ENCODE results near the gene FN3KRP. TPM values are rescaled to one million over a fixed set of nuclear protein-coding genes. Genes with fewer than 3 reads are reported as not detected.
"Not testable (repeated sequence)": the region's sequence is repeated elsewhere in the genome, so short reads cannot be mapped to it uniquely, and the experiment has no call there.

FN3KRP gene
- total and polyA plus RNA-seq, 4 donors = 17.3 to 27.6 (median 23.6) TPM

GRCh38 chr17:82772026-82772425, 55.5 kb downstream of the FN3KRP start:
- Histone ChIP-seq H3K9ac (ENCODE audit: insufficient read depth in 1 of 2, low read length in 2 of 2) (no peak overlapping the region), H3K4me3 (no peak overlapping the region), H3K27ac (ENCODE audit: low read depth in 1 of 2, low read length in 1 of 2) (no peak overlapping the region), H3K36me3 (ENCODE audit: control insufficient read depth in 4 of 4, insufficient read depth in 4 of 4, low read length in 4 of 4) (peaks cover 9 to 19% (median 17%) of the 10 kb centered on the region in 4 donors), H3K9me3 (ENCODE audit: control insufficient read depth in 4 of 4, insufficient read depth in 3 of 4, low read length in 3 of 4) (no peaks in the 10 kb centered on the region), H3K4me1 (ENCODE audit: control insufficient read depth in 5 of 5, insufficient read depth in 5 of 5, low read length in 5 of 5) (peaks cover 0 to 4% (median 0%) of the 10 kb centered on the region in 5 donors), H3K27me3 (ENCODE audit: control insufficient read depth in 3 of 3, insufficient read depth in 3 of 3, low read length in 2 of 3) (no peaks in the 10 kb centered on the region)
- ATAC-seq (ENCODE audit: insufficient read depth, low FRiP score) (no peak), DNase-seq (no peak)
- TF ChIP-seq, protein P1, sequence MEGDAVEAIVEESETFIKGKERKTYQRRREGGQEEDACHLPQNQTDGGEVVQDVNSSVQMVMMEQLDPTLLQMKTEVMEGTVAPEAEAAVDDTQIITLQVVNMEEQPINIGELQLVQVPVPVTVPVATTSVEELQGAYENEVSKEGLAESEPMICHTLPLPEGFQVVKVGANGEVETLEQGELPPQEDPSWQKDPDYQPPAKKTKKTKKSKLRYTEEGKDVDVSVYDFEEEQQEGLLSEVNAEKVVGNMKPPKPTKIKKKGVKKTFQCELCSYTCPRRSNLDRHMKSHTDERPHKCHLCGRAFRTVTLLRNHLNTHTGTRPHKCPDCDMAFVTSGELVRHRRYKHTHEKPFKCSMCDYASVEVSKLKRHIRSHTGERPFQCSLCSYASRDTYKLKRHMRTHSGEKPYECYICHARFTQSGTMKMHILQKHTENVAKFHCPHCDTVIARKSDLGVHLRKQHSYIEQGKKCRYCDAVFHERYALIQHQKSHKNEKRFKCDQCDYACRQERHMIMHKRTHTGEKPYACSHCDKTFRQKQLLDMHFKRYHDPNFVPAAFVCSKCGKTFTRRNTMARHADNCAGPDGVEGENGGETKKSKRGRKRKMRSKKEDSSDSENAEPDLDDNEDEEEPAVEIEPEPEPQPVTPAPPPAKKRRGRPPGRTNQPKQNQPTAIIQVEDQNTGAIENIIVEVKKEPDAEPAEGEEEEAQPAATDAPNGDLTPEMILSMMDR (IDR thresholded peaks at IDR 0.05; ENCODE audit: control extremely low read depth, extremely low read depth) = no peak
- 83 to 88% methylated on average over 3 of the region's 3 CpGs for WGBS, 2 donors

GRCh38 chr17:82774456-82774855, 58.0 kb downstream of the FN3KRP start:
- DNase-seq; ATAC-seq (ENCODE audit: insufficient read depth, low FRiP score); H3K4me1 ChIP-seq (ENCODE audit: control insufficient read depth in 5 of 5, insufficient read depth in 5 of 5, low read length in 5 of 5); H3K9me3 ChIP-seq (ENCODE audit: control insufficient read depth in 4 of 4, insufficient read depth in 3 of 4, low read length in 3 of 4); H3K27ac ChIP-seq (ENCODE audit: low read depth in 1 of 2, low read length in 1 of 2); H3K9ac ChIP-seq (ENCODE audit: insufficient read depth in 1 of 2, low read length in 2 of 2); H3K4me3 ChIP-seq; H3K27me3 ChIP-seq (ENCODE audit: control insufficient read depth in 3 of 3, insufficient read depth in 3 of 3, low read length in 2 of 3): not testable (repeated sequence)
- WGBS, 2 donors = 78 to 84% methylated on average over 19 of the region's 19 CpGs
- H3K36me3 ChIP-seq (ENCODE audit: control insufficient read depth in 4 of 4, insufficient read depth in 4 of 4, low read length in 4 of 4) = peaks cover 0 to 13% (median 2%) of the 10 kb centered on the region in 4 donors

- WGBS, 2 donors = 34 to 35% methylated on average over 31 to 33 of the region's 34 CpGs
- Histone ChIP-seq H3K27me3 (ENCODE audit: control insufficient read depth in 3 of 3, insufficient read depth in 3 of 3, low read length in 2 of 3) (no peaks in the 10 kb centered on the region), H3K4me1 (ENCODE audit: control insufficient read depth in 5 of 5, insufficient read depth in 5 of 5, low read length in 5 of 5) (peaks cover 0 to 4% (median 0%) of the 10 kb centered on the region in 5 donors), H3K9ac (ENCODE audit: insufficient read depth in 1 of 2, low read length in 2 of 2) (no peak overlapping the region), H3K36me3 (ENCODE audit: control insufficient read depth in 4 of 4, insufficient read depth in 4 of 4, low read length in 4 of 4) (peaks cover 0 to 11% (median 2%) of the 10 kb centered on the region in 4 donors), H3K4me3 (no peak overlapping the region), H3K27ac (ENCODE audit: low read depth in 1 of 2, low read length in 1 of 2) (no peak overlapping the region), H3K9me3 (ENCODE audit: control insufficient read depth in 4 of 4, insufficient read depth in 3 of 4, low read length in 3 of 4) (no peaks in the 10 kb centered on the region)
- peak; percentile 58 for ATAC-seq (ENCODE audit: insufficient read depth, low FRiP score)
- DNase-seq = peak; percentile 59 to 74 (median 71)
- TF ChIP-seq, protein P1 (IDR thresholded peaks at IDR 0.05; ENCODE audit: control extremely low read depth, extremely low read depth) = peak; percentile 48
Measured at GRCh38 chr17:82775001-82775823, 58.7 kb downstream of the FN3KRP start.

DNA sequence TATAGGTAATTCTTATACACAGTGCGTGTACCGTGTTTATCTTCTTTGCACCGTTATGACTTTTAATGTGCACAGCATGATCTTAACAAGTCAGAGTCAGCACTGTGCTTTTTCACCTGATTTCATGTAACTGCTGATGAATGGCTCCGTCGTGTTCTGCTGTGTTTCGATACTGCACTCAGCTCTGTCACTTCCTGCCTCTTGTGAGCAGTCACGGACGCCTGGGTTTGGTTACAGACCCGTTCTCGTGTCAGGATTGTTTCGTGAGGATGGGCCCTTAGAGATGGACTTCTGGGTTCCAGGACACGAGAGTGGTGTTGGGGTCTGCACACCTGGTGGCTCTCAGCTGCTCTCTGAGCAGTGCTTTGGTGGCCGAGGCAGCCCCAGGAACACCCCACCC, 59.9 kb downstream of the FN3KRP start:
- no peak for ATAC-seq (ENCODE audit: insufficient read depth, low FRiP score)

More for the DNA sequence above, 59.9 kb downstream of the FN3KRP start:
- Histone ChIP-seq H3K9me3 (ENCODE audit: control insufficient read depth in 4 of 4, insufficient read depth in 3 of 4, low read length in 3 of 4) (no peaks in the 10 kb centered on the region), H3K27me3 (ENCODE audit: control insufficient read depth in 3 of 3, insufficient read depth in 3 of 3, low read length in 2 of 3) (no peaks in the 10 kb centered on the region), H3K27ac (ENCODE audit: low read depth in 1 of 2, low read length in 1 of 2) (no peak overlapping the region), H3K9ac (ENCODE audit: insufficient read depth in 1 of 2, low read length in 2 of 2) (no peak overlapping the region), H3K4me3 (no peak overlapping the region), H3K4me1 (ENCODE audit: control insufficient read depth in 5 of 5, insufficient read depth in 5 of 5, low read length in 5 of 5) (peaks cover 0 to 4% (median 0%) of the 10 kb centered on the region in 5 donors), H3K36me3 (ENCODE audit: control insufficient read depth in 4 of 4, insufficient read depth in 4 of 4, low read length in 4 of 4) (peaks cover 0 to 10% (median 2%) of the 10 kb centered on the region in 4 donors)
- TF ChIP-seq, protein P1 (IDR thresholded peaks at IDR 0.05; ENCODE audit: control extremely low read depth, extremely low read depth) = no peak
- DNase-seq = no peak
- WGBS, 2 donors = 84 to 87% methylated on average over 13 of the region's 13 CpGs

All from lung (tissue), 12 donors.